ENCODE results near the gene NFKBIL1. TPM values are rescaled to one million over a fixed set of nuclear protein-coding genes. Genes with fewer than 3 reads are reported as not detected.

Gene NFKBIL1
- total and polyA plus RNA-seq, 7 donors, result 18.0 to 55.1 (median 32.5) TPM

DNA sequence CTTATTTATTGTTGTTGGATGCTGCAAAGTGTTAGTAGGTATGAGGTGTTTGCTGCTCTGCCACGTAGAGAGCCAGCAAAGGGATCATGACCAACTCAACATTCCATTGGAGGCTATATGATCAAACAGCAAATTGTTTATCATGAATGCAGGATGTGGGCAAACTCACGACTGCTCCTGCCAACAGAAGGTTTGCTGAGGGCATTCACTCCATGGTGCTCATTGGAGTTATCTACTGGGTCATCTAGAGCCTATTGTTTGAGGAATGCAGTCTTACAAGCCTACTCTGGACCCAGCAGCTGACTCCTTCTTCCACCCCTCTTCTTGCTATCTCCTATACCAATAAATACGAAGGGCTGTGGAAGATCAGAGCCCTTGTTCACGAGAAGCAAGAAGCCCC is 37.4 kb upstream of the NFKBIL1 start:
- WGBS, 2 donors, result 82 to 88% methylated on average over 4 of the region's 4 CpGs
- H3K4me1 ChIP-seq, result no peaks in the 10 kb centered on the region
- no peak for DNase-seq
- H3K27me3 ChIP-seq, result peaks cover 0 to 14% (median 11%) of the 10 kb centered on the region in 3 donors
- intact Hi-C loops (cut with DNase I), result no loop called here
- TF ChIP-seq POLR2AphosphoS5 (IDR thresholded peaks at IDR 0.05) (no peak), POLR2A (IDR thresholded peaks at IDR 0.05) (no peak), EP300 (IDR thresholded peaks at IDR 0.05) (no peak)
- TF ChIP-seq, protein P1, sequence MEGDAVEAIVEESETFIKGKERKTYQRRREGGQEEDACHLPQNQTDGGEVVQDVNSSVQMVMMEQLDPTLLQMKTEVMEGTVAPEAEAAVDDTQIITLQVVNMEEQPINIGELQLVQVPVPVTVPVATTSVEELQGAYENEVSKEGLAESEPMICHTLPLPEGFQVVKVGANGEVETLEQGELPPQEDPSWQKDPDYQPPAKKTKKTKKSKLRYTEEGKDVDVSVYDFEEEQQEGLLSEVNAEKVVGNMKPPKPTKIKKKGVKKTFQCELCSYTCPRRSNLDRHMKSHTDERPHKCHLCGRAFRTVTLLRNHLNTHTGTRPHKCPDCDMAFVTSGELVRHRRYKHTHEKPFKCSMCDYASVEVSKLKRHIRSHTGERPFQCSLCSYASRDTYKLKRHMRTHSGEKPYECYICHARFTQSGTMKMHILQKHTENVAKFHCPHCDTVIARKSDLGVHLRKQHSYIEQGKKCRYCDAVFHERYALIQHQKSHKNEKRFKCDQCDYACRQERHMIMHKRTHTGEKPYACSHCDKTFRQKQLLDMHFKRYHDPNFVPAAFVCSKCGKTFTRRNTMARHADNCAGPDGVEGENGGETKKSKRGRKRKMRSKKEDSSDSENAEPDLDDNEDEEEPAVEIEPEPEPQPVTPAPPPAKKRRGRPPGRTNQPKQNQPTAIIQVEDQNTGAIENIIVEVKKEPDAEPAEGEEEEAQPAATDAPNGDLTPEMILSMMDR (IDR thresholded peaks at IDR 0.05), result no peak
- no peak overlapping the region for H3K27ac ChIP-seq
- H3K36me3 ChIP-seq, result no peaks in the 10 kb centered on the region
- no peak overlapping the region for H3K4me3 ChIP-seq
- no peaks in the 10 kb centered on the region for H3K9me3 ChIP-seq

DNA sequence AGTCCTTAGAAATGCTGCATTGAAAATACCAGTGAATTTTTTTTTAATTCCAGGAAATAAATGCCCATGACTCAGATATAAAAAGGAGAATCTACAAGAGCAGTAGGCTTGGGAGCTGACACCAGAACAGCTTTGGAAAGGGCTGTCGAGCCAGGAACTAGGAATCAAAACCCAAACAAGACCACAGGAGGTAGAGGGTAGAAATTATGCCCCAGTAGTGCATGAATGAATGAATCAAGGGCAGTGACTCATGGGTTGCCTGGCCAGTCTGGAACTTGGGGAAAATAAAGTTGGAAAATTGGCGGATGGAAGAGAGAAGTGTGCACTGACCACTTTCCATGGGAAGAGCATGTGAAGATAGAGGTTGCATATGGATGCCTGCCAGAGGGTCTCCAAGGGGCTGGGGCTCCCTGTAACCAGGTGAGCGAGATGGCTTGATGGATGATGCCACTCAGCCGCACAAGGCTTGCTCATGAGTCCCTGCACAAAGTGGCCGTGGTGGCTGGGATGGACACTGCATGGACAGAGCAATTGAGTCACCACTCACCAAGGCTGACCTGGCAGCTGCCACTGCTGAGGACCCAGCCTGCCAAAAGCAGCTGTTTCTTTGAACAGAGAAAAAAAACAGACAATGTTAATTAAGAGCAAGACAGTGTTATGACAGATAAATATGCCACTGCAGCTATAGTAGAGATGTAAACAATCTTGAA is 33.8 kb upstream of the NFKBIL1 start:
- no peaks in the 10 kb centered on the region for H3K36me3 ChIP-seq
- peaks cover 0 to 3% (median 0%) of the 10 kb centered on the region in 3 donors for H3K27me3 ChIP-seq
- TF ChIP-seq POLR2A (IDR thresholded peaks at IDR 0.05) (no peak), POLR2AphosphoS5 (IDR thresholded peaks at IDR 0.05) (no peak), EP300 (IDR thresholded peaks at IDR 0.05) (no peak)
- TF ChIP-seq, protein P1 (IDR thresholded peaks at IDR 0.05), result no peak
- intact Hi-C loops (cut with DNase I), result no loop called here
- no peak for DNase-seq
- no peaks in the 10 kb centered on the region for H3K9me3 ChIP-seq
- 74 to 75% methylated on average over 5 of the region's 5 CpGs for WGBS, 2 donors
- no peak overlapping the region for H3K4me3 ChIP-seq
- H3K4me1 ChIP-seq, result no peaks in the 10 kb centered on the region
- H3K27ac ChIP-seq, result no peak overlapping the region

DNA sequence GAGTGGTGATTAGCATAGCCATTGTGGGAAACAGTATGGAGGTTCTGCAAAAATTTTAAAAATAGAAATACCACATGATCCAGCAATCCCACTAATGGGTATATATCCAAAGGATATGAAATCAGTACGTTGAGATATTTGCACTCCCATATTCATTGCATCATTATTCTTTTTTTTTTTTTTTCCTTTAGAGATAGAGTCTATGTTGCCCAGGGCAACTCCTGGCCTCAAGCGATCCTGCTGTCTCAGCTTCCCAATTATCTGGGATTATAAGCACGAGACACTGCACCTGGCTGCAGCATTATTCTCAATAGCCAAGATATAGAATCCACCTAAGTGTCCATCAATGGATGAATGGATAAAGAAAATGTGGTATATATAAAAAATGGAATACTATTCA is 25.6 kb upstream of the NFKBIL1 start:
- intact Hi-C loops (cut with DNase I), result no loop called here
- no peaks in the 10 kb centered on the region for H3K9me3 ChIP-seq
- no peak for DNase-seq
- no peak overlapping the region for H3K27ac ChIP-seq
- no peaks in the 10 kb centered on the region for H3K4me1 ChIP-seq
- TF ChIP-seq, protein P1 (IDR thresholded peaks at IDR 0.05), result no peak
- no peak for TF ChIP-seq EP300 (IDR thresholded peaks at IDR 0.05)
- no peak for TF ChIP-seq POLR2A (IDR thresholded peaks at IDR 0.05)
- no peak for TF ChIP-seq POLR2AphosphoS5 (IDR thresholded peaks at IDR 0.05)
- no peaks in the 10 kb centered on the region for H3K36me3 ChIP-seq
- H3K4me3 ChIP-seq, result no peak overlapping the region
- no peaks in the 10 kb centered on the region for H3K27me3 ChIP-seq
- WGBS, 2 donors, result 76 to 81% methylated on average over 3 of the region's 3 CpGs

DNA sequence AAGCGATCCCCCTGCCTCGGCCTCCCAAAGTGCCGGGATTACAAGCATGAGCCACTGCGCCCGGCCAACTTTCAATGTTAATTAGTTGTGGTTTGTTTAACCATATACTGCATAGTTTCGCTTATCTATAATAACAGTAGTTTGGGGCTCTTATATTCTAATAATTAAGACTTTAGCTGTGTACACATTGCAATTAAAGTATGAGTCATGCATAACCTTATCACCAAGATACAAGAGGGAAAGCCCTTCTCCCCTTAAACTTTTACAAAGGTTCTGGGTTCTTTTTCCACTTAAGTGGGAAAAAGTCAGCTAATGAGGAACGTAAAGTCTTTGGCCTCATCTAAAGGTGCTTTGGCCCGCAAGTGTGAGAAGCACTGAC is 21.9 kb upstream of the NFKBIL1 start:
- H3K4me3 ChIP-seq, result no peak overlapping the region
- TF ChIP-seq EP300 (IDR thresholded peaks at IDR 0.05) (no peak), POLR2AphosphoS5 (IDR thresholded peaks at IDR 0.05) (no peak), POLR2A (IDR thresholded peaks at IDR 0.05) (no peak)
- TF ChIP-seq, protein P1 (IDR thresholded peaks at IDR 0.05), result no peak
- H3K27me3 ChIP-seq, result no peaks in the 10 kb centered on the region
- WGBS, 2 donors, result 71 to 80% methylated on average over 8 of the region's 8 CpGs
- H3K4me1 ChIP-seq, result no peaks in the 10 kb centered on the region
- no peak for DNase-seq
- H3K27ac ChIP-seq, result no peak overlapping the region
- no peaks in the 10 kb centered on the region for H3K9me3 ChIP-seq
- H3K36me3 ChIP-seq, result peaks cover 8 to 12% (median 11%) of the 10 kb centered on the region in 4 donors
- intact Hi-C loops (cut with DNase I), result no loop called here
